Skeletal muscle tissue (tissue), 4 donors: ENCODE measurements around the gene DROSHA. TPM values are rescaled to one million over a fixed set of nuclear protein-coding genes. Genes with fewer than 3 reads are reported as not detected.

Source experiments
- H3K27ac ChIP-seq: one replicate; pipeline ENCODE4 v1.7.0; 2013; ENCODE audit warnings: mild to moderate bottlenecking, low read depth, low read length, inconsistent platforms
- H3K27me3 ChIP-seq, 3 donors: one replicate each; pipeline ENCODE4 v1.7.0; 2013; ENCODE audit warnings: low read length in 3 of 3; ENCODE audit not compliant: control insufficient read depth in 3 of 3, insufficient read depth in 3 of 3
- H3K36me3 ChIP-seq, 3 donors: one replicate each; pipeline ENCODE4 v1.7.0; 2013; ENCODE audit warnings: low read length in 3 of 3; ENCODE audit not compliant: control insufficient read depth in 3 of 3, insufficient read depth in 3 of 3
- H3K4me1 ChIP-seq, 3 donors: one replicate each; pipeline ENCODE4 v1.7.0; 2013; ENCODE audit warnings: low read length in 3 of 3, mild to moderate bottlenecking in 3 of 3; ENCODE audit not compliant: control insufficient read depth in 3 of 3, insufficient read depth in 3 of 3
- H3K4me3 ChIP-seq, 3 donors: one replicate each; pipeline ENCODE4 v1.7.0; 2013; ENCODE audit warnings: low read length in 3 of 3
- H3K9ac ChIP-seq, 3 donors: one replicate each; pipeline ENCODE4 v1.7.0; 2013; ENCODE audit warnings: low read length in 3 of 3, mild to moderate bottlenecking in 3 of 3, moderate library complexity in 2 of 3, low read depth in 1 of 3
- H3K9me3 ChIP-seq, 3 donors: one replicate each; pipeline ENCODE4 v1.7.0; 2013; ENCODE audit warnings: low read length in 3 of 3; ENCODE audit not compliant: control insufficient read depth in 3 of 3
- total RNA-seq: library from RNA; depleted of rRNA; stranded (reverse); fragments of >200 nt; gene quantifications from one replicate; pipeline ENCODE4 v1.2.3, GENCODE V29; 2014
- donor health status: Osteomylitis.

The DROSHA gene
- total RNA-seq, 1 donor from 2014 or later: 67.3 TPM

- H3K27ac ChIP-seq: no peak overlapping the region
Measured at GRCh38 chr5:31413030-31413812, 118.7 kb downstream of the DROSHA start.

DNA sequence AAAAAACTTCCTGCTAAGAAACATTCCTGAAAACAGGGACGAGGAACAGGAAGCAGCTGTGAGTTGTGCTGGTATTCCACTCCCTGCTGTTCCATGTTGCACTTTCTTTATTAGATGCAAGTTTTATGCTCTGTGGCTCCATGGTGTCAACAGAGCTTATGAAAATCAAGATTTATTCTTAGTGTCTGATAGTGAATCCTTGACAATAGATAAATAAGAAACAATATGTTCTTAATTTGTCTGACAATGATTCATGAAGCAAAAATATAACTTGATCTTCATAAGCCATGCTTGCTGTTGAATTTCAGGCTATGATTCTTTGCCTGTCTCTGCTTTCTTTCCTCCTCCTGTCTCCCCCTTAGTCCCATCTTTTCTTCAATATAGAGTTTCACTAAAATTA, 119.6 kb downstream of the DROSHA start:
- no peaks in the 10 kb centered on the region for H3K9me3 ChIP-seq
- no peak overlapping the region for H3K9ac ChIP-seq
- no peaks in the 10 kb centered on the region for H3K27me3 ChIP-seq
- no peak overlapping the region for H3K4me3 ChIP-seq
- no peak overlapping the region for H3K27ac ChIP-seq
- H3K36me3 ChIP-seq: peaks cover 20 to 28% (median 28%) of the 10 kb centered on the region in 3 donors
- peaks cover 0 to 3% (median 0%) of the 10 kb centered on the region in 3 donors for H3K4me1 ChIP-seq

More at GRCh38 chr5:31413030-31413812, 118.7 kb downstream of the DROSHA start:
- Histone ChIP-seq H3K36me3 (peaks cover 24 to 37% (median 29%) of the 10 kb centered on the region in 3 donors), H3K27me3 (no peaks in the 10 kb centered on the region), H3K4me3 (no peak overlapping the region), H3K9ac (no peak overlapping the region), H3K9me3 (no peaks in the 10 kb centered on the region), H3K4me1 (peaks cover 0 to 3% (median 0%) of the 10 kb centered on the region in 3 donors)

DNA sequence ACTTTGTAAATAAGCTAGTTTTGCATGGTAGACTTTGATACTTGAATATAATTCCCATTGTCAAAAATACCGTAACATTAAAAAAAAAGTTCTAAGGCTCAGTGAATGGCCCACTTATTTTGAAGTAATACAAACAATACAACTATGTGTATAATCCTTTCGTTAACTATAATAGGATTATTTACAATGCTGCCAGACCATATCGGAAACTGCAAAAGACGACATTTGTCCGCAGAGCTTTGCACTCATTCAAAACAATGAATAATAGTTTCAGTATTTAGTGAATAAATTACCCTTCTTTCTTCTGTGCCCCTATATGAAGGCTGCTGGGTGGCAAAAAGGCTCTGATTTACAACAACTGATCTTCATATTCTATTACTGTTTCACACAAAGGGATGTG, 121.8 kb downstream of the DROSHA start:
- Histone ChIP-seq H3K9ac (no peak overlapping the region), H3K4me1 (no peaks in the 10 kb centered on the region), H3K4me3 (no peak overlapping the region), H3K36me3 (peaks cover 22 to 29% (median 22%) of the 10 kb centered on the region in 3 donors), H3K27ac (no peak overlapping the region), H3K27me3 (no peaks in the 10 kb centered on the region), H3K9me3 (no peaks in the 10 kb centered on the region)

DNA sequence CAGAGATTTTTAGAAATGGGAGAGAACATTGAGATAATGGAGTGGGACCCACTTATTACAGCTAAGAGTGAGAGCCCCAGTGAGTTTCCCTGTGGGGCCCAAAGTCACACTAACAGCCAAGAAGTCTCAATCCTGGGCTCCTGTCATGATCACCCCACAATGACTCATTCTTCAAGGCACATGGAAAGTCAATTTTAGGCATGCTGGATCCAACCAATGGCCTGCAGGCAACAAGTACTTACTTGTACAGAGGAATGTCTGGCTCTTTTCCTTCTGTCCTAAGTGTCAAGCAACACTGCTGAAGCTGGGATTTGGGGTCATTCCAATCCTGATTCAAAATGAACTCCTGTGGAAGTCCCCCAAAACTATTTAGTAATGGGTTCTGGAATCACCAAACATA, 123.1 kb downstream of the DROSHA start:
- Histone ChIP-seq H3K9me3 (no peaks in the 10 kb centered on the region), H3K9ac (no peak overlapping the region), H3K27me3 (no peaks in the 10 kb centered on the region), H3K4me3 (no peak overlapping the region), H3K4me1 (no peaks in the 10 kb centered on the region), H3K36me3 (peaks cover 22 to 32% (median 25%) of the 10 kb centered on the region in 3 donors), H3K27ac (no peak overlapping the region)

DNA sequence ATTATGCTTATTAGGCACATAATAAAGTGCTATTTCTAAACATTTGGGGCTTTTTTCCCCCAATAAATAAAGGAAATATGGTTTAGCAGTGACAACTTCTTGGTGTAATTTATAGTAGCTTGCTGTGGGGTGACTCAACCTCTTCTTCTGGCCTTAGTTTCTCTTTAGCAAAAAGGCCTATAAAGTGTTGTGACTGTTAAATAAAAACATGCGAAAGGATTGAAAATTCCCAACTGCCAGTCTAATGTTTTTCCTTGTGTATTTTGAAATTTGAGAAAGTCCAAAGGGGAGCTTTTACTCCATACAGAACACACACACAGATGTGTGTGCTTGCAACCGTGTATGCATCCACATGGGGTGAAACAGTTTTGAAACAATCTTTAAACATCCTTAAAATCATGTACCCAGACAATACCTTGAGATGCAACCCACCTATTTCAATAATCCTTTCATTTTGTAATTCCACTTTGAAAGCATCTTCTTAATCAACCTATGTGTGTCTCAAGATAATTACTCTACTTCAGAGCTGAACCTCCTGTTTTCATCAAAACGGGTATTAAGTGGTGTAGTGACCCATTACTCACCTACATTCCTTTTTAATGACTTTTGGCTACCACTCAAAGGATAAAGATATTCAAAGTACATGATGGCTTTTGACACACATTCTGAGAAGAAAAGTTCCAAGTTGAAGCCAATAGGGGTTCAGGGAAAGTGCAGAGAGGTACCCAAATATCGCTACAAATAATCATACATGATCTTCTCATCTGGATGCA, 123.8 kb downstream of the DROSHA start:
- Histone ChIP-seq H3K36me3 (peaks cover 18 to 32% (median 21%) of the 10 kb centered on the region in 3 donors), H3K27me3 (no peaks in the 10 kb centered on the region), H3K4me1 (no peaks in the 10 kb centered on the region), H3K27ac (no peak overlapping the region), H3K4me3 (no peak overlapping the region), H3K9ac (no peak overlapping the region), H3K9me3 (no peaks in the 10 kb centered on the region)

DNA sequence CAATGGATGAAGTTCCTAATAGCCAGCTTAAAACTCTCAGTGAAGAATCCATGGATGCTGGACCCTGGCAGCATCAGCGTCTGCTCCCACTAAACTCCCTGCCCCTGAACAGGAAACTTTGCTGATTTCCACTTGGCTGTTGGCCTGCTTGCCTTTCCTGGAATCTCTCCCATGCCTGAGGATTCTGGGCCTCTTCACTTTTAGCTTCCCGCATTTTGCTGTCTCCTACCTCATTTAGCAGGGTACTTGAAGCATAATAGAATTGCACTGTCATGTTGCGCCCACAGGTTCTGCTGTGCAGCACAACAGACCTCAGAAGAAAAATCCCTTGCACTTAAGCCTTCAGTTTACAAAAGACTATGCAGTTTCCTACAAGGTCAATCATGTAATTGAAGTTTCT, 127.6 kb downstream of the DROSHA start:
- H3K9ac ChIP-seq: no peak overlapping the region
- no peaks in the 10 kb centered on the region for H3K27me3 ChIP-seq
- no peak overlapping the region for H3K4me3 ChIP-seq
- no peaks in the 10 kb centered on the region for H3K9me3 ChIP-seq
- peaks cover 10 to 44% (median 19%) of the 10 kb centered on the region in 3 donors for H3K36me3 ChIP-seq
- H3K27ac ChIP-seq: no peak overlapping the region
- H3K4me1 ChIP-seq: no peaks in the 10 kb centered on the region

DNA sequence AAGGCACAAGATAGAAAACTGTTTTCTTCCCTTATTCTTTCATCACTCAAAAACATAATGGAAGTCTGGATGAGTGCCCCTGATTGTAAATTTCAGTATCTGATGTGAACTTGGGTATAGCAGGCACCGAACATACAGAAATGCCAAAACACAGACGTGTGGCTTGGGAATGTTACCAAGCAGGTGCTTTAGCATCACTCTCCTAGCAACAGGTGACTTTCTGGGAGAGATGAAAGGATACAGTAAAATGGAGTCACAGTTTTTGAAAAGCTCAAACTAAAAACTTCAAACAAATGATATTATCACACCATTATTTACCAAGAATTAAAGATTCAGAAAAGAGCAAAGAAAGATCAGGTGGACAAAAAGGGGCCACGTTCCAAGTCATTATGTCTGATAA, 130.2 kb downstream of the DROSHA start:
- H3K4me1 ChIP-seq: no peaks in the 10 kb centered on the region
- H3K36me3 ChIP-seq: peaks cover 8 to 29% (median 11%) of the 10 kb centered on the region in 3 donors
- no peak overlapping the region for H3K9ac ChIP-seq
- no peaks in the 10 kb centered on the region for H3K27me3 ChIP-seq
- no peak overlapping the region for H3K4me3 ChIP-seq
- H3K27ac ChIP-seq: no peak overlapping the region
- no peaks in the 10 kb centered on the region for H3K9me3 ChIP-seq

- no peak overlapping the region for H3K9ac ChIP-seq
- H3K36me3 ChIP-seq: peaks cover 0 to 14% (median 0%) of the 10 kb centered on the region in 3 donors
- H3K27me3 ChIP-seq: no peaks in the 10 kb centered on the region
- H3K27ac ChIP-seq: no peak overlapping the region
- H3K4me1 ChIP-seq: no peaks in the 10 kb centered on the region
- H3K9me3 ChIP-seq: no peaks in the 10 kb centered on the region
- no peak overlapping the region for H3K4me3 ChIP-seq
Measured at GRCh38 chr5:31397926-31398557, 133.9 kb downstream of the DROSHA start.

DNA sequence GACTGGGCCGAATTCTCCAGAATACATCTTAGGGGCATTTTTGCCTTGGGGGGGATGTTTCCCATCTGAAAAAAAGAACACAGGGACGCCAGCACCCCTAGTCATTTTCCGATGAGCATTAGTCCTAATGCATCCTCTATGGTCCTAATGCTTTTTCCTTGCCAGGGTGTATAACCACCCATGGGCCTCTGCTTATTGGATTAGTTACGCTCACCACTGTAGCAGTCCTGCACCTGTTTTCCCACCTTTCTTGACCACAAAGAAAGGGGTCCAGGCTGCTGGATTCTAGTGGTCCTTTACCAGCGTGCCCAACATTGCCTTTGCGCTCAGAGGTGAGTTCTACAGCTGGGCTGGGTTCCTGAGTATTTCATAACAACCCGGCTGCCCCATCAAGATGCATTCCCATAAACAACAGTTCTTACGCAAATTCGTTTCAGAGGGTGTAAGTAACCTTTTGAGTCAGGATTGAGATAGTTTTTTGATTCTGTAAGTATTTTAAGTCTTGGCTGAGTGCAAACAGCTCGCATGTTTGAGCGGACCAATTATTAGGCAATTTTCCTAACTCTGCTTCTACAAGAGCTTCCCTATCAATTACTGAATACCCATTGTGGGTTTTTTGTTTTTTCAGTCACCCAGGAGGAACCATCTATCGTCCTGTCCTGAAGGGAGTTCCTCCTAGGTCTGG, 135.1 kb downstream of the DROSHA start:
- no peaks in the 10 kb centered on the region for H3K27me3 ChIP-seq
- H3K4me3 ChIP-seq: no peak overlapping the region
- H3K4me1 ChIP-seq: no peaks in the 10 kb centered on the region

More for the DNA sequence above, 135.1 kb downstream of the DROSHA start:
- Histone ChIP-seq H3K9ac (no peak overlapping the region), H3K36me3 (peaks cover 0 to 9% (median 0%) of the 10 kb centered on the region in 3 donors), H3K27ac (no peak overlapping the region), H3K9me3 (no peaks in the 10 kb centered on the region)
